Measurements from ENCODE around the gene PTPN20.
"Not testable (repeated sequence)": the region's sequence is repeated elsewhere in the genome, so short reads cannot be mapped to it uniquely, and the experiment has no call there.

Gene PTPN20

GRCh38 chr10:46911144-46911876, at the start of gene PTPN20:
TSS of gene PTPN20 (plus strand) at chr10:46911428. CDS start at chr10:46932500, 21,072 bp downstream.
- peak; percentile 16 for DNase-seq

GRCh38 chr10:46869716-46870115, 41.5 kb upstream of the PTPN20 start:
- DNase-seq: not testable (repeated sequence)

DNA sequence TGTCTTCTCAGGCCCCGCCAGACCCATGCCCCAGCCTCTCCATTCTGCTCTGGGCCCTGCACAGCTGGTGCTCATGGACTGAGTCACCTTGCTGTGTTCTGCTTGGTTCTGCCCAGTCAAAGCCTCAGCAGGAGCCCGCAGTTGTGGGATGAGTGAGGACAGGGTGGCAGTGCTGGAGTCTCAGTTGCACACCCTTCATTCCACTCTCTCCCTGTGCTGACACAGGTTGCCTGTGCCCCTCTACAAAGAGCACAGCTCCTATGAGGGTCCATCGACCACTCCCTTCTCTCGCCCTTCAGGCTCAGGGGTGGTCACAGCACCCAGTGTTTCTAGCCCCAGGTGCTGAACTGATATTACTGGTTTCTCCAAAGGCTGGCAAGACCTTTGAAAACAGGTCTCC, 39.6 kb upstream of the PTPN20 start:
- not testable (repeated sequence) for DNase-seq

- DNase-seq: not testable (repeated sequence)
These were observed 35.9 kb upstream of the PTPN20 start for GRCh38 chr10:46875304-46875703.

GRCh38 chr10:46876773-46877172, 34.5 kb upstream of the PTPN20 start:
- DNase-seq: not testable (repeated sequence)

GRCh38 chr10:46878761-46879160, 32.5 kb upstream of the PTPN20 start:
- not testable (repeated sequence) for DNase-seq

DNA sequence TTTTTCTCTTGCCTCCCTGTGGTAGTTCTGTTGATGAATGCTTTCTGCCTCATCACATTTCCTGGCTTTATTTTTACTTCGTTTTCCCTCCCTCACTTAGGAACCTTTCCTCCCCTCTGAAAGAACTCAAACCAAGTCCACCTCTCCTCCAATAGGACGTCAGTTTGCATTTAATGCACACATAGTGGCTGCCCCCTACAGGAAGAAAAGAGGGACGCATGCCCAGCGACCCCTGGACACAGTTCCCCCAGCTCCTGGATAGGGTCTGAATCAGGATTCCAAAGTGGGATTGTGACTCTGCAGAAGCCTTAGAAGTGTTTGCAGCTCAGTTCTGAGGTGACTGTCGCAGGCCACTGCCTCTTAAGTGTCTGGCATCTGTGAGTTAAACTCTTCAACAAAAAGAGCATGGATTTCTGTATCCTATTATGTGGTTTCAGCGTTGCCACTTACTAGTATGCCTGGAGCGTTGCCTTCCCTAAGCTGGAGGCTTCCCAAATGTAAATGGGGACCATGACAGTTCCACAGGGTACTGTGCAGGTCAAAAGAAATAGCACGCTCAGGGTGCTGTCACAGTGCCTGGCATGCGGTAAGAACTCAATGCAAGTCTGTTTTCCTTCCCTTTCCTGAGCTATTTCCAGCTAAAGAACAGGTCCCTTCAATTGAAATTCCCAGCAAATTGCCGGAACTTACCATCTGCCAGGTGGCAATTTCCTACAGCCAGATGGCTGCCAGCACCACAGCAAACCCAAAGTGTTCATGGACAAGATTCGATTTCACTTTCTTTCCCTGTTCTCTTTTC, 20.2 kb upstream of the PTPN20 start:
- DNase-seq: not testable (repeated sequence)

DNA sequence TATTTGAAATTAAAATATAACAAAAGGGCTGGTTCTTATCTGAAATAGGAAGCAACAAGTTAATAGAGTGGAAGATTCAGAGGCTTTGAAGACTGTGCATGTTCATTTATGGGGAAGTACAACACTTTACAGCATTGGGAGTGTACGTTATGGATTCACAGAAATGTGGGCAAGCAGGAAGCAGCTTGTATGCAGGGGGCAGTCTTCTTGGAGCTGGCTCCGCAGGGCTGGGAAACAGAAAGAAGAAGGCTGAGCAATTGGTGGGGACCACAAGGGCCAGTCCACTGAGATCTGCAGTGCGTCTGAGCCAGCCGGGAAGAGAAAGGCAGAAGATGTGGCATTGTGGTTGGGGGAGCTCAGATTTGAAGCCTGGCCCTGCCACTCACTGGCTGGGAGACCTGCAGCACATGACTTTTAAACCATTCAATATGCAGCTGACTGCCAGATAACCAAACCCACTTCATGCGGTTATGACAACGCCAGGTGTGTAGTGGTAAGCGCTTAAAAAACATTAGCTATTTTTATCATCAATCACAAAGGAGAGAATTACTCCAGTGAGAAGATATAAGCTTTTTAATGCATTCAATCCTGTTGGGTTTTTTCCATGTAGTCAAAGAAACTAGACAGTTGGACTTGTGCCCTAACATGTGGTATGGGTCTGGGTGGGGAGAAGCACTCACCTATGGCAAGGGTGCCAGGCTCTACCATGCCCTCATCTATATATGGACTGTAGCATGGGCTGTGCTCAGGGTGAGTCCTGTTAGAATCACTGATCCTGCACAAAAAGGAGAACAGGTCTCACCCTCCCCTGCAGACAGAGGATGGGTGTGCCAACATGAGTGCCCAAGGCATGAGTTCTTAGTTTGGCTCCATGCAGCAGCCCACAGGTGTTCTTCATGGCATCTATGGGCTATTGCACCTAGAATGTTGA, 14.2 kb upstream of the PTPN20 start:
- DNase-seq: not testable (repeated sequence)

DNA sequence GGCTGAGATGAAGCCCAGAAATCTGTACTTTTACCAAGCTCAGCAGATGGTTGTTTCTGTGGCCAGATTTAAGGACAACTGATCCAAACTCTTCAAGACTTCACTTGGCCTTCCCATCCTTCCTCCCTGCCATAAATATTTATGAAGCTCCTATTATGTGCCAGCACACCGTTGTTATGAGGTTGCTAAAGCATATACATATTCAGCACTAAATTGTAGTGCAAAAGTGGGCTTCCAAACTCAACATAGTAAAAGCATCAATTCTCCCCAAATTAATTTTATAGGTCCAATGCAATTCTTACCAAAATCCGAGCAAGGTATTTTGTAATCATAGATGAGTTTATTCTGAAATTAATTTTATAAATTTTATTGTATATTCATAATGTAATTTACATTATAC, 10.0 kb upstream of the PTPN20 start:
- DNase-seq: not testable (repeated sequence)

DNA sequence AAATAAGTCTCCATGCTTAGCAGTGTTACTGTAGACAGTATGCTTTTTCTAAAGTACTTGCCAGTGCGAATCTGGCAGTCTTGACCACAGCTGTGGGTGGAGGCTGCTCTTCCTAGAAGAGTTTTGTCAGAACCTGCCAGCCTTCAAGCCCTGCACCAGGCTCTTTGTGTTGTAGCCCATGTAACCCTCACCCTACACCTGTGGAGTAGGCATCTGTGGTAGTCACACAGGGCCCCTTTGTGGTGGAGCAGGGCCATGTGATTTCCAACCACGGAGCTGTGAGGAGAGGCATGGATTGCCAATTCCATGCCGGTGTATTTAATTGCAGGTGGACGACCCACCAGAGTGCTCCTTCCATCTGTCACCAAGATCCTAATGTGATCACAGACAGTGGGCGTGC, 7.4 kb upstream of the PTPN20 start:
- not testable (repeated sequence) for DNase-seq

DNA sequence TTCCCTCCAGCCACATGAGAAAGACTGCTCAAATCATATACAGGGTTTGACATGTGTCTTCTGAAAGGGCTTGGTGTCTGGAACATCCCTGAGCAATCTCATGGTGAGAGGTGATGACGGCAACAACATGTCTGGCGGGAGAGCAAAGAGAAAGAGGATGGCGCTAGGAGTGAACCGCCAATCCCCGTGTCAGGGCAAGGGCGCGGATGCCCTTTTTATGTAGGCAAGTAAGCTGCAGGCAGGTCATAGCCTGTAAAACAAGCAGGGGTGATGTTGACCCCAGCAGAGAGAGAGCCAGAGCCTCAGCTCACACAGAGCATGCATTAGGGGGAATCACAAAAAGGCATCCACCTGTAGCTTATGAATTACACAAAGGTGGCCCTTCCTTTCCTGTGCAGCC, 4.9 kb upstream of the PTPN20 start:
- not testable (repeated sequence) for DNase-seq

- DNase-seq: not testable (repeated sequence)
These were observed 3.8 kb upstream of the PTPN20 start for GRCh38 chr10:46907185-46908117.

- not testable (repeated sequence) for DNase-seq
These were observed 11.3 kb downstream of the PTPN20 start for GRCh38 chr10:46922498-46922897.

DNA sequence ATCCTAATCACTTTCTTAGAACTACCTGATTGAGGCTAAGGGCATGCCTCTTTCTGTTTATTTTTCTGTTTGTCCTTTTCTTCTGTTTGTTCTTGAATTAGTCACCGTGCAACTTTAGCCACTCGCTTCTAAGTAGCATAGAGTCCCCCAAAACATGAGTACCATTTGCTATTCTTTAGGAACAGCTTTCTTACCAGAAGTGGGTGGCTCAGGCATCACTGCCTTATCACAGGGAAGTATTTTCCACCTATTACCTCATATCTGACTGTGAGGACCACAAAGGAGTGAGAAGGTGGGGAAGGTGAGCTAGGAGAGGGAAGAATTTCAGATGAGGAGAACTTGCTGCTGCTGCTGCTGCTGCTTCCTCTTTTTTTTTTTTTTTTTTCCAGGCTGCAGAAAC, 13.9 kb downstream of the PTPN20 start:
- not testable (repeated sequence) for DNase-seq

DNA sequence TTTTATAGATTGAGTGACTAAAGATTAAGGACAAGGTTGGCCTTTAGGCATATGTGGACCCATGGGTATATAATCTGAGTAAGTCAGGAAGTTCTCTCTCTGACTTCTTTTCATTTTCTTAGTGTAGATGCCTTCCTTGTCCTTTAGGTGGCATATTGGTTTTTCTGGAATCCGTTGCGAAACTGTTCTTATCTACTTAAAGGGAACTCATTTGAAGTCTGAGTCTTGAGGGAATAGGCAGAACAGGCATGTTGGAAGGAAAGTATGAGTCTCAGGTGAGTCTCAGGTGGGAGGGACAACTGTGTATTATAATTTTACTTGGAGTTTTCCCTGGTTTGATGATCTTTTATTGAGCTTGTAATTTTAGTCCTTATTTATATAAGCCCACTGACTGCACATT, 14.6 kb downstream of the PTPN20 start:
- DNase-seq: not testable (repeated sequence)

- not testable (repeated sequence) for DNase-seq
These were observed 17.6 kb downstream of the PTPN20 start for GRCh38 chr10:46928810-46929209.

GRCh38 chr10:46932383-46932782, 21.2 kb downstream of the PTPN20 start:
- not testable (repeated sequence) for DNase-seq

DNA sequence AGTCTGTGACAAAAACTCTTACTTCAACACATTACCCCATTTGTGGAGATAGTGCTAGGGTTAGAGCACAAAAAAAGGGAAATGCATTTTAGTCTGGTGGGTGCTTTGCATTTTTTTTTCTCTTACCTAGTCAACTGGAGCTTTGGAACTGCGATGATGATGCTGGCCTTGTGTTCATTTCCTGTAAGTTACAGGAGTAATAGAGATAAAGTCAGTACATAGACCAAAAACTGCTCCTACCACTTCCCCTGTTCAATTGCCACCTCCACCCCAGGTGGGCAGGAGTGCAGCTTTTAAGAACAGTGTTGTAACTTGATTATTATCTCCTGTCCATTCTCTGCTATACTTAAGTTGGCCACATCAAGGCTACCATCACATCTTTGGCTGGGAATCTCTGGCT, 29.9 kb downstream of the PTPN20 start:
- DNase-seq: not testable (repeated sequence)

DNA sequence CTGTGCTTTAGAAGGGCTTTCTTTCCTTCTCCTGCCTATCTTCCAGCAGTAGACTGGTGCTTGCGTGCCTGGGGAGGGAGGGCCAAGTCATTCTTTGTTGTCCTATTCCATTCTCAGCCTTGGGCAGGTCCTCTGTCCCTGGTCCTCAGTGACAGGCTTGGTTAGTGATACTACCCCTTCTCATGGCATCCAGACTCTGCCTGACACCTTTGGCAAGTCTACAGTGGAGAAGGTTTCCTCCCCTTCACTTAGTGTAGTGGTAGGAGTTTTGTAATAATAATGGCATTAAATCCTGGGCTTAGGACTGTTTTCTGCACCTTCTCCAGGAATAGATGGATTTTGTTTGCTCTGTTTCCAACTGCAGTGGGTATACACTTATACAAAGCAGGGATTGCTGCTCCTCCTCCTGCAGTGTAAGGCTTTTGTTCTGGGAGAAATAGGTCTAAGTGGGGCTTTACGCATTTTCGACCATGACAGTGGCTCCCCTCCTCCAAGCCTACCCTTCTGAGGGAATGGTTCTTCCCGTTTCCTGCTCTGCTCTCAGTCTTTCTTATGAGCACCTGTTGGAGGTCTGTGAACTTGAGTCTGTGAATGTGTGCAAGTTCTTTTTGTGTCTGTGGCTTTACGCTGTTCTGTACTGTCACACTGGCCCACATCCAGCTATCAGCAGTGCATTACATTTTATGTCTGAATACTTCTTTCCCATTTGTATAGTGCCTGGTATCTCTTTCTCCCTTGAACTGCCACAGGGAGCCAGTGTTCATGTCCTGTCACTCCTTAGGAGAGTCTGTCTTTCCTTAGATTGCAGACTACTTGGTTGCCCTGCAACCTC, 37.7 kb downstream of the PTPN20 start:
- DNase-seq: not testable (repeated sequence)

DNA sequence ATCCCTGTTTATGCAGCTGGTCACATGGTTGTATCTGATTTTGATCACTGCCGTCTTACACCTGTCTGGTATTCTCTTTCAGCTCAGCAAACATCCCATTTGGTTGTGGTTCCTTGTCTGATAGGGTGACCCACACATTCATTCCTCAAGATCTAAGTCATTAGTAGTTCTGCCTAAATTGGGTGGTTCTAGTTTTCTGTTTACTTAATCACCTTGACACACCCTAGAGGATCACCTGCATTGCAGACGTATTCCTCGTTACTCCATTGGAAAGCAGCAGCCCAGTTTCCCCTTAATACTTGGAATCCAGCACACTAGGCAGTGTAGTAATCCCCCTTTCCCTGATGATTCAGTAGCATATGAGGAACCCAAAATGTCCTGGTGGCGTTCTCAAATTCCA, 41.3 kb downstream of the PTPN20 start:
- not testable (repeated sequence) for DNase-seq

DNA sequence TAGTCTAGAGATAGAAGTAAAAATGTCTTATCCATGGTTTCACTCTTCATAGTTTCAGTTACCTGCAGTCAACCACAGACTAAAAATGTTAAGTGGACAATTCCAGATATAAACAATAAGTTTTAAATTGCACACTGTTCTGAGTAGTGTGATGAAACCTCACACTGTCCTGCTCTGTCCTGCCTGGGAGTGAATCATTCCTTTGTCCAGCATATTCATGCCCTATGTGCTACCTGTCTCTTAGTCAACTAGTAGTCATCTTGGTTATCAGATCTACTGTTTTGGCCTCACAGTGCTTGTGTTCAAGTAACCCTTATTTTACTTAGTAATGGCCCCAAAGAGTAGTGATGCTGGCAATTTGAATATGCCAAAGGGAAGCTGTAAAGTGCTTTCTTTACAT, 49.5 kb downstream of the PTPN20 start:
- DNase-seq: not testable (repeated sequence)
